Neutrophil (primary cell): Measurements from ENCODE around the gene IQSEC1.

Experiments
- H3K27ac ChIP-seq: fragments of 200-600 bp; sonication (generic); 2 replicates; pipeline ENCODE4 v1.5.1; 2016; ENCODE audit warnings: mild to moderate bottlenecking, moderate library complexity
- H3K27me3 ChIP-seq: fragments of 200-600 bp; sonication (generic); 2 replicates; pipeline ENCODE4 v1.6.0; 2016; ENCODE audit warnings: mild to moderate bottlenecking
- H3K36me3 ChIP-seq: fragments of 200-600 bp; sonication (generic); 2 replicates; pipeline ENCODE4 v1.5.1; 2017
- H3K4me1 ChIP-seq, 2 experiments: fragments of 200-600 bp in 1 of 2; sonication (generic) in 1 of 2; 1 replicate in 1 of 2; 2 replicates in 1 of 2; pipeline versions ENCODE4 v1.5.1 to v1.6.1; 2013 to 2016; ENCODE audit warnings: low read depth in 1 of 2, low read length in 1 of 2, mild to moderate bottlenecking in 1 of 2, moderate library complexity in 1 of 2; ENCODE audit not compliant: control insufficient read depth in 1 of 2, insufficient read depth in 1 of 2
- H3K4me3 ChIP-seq, 2 experiments: fragments of 200-600 bp in 1 of 2; sonication (generic) in 1 of 2; 1 replicate in 1 of 2; 2 replicates in 1 of 2; pipeline ENCODE4 v1.5.1; 2013 to 2016; ENCODE audit warnings: low read depth in 1 of 2, low read length in 1 of 2, mild to moderate bottlenecking in 1 of 2, moderate library complexity in 1 of 2
- H3K9me3 ChIP-seq: fragments of 200-600 bp; sonication (generic); 2 replicates; pipeline ENCODE4 v1.5.1; 2016
- CTCF ChIP-seq: fragments of 200-600 bp; sonication (generic); IDR thresholded peaks from 2 replicates; pipeline ENCODE4 v1.5.1; 2016; ENCODE audit warnings: antibody characterized with exemption

Gene IQSEC1

GRCh38 chr3:12935023-12935860, 138.0 kb downstream of the IQSEC1 start:
- no peaks in the 10 kb centered on the region for H3K4me1 ChIP-seq
- H3K9me3 ChIP-seq = no peaks in the 10 kb centered on the region
- H3K4me3 ChIP-seq = no peak overlapping the region
- no peak overlapping the region for H3K27ac ChIP-seq
- TF ChIP-seq CTCF = no peak
- peaks cover 100% of the 10 kb centered on the region for H3K36me3 ChIP-seq
- H3K27me3 ChIP-seq = no peaks in the 10 kb centered on the region

GRCh38 chr3:12934431-12934830, 138.8 kb downstream of the IQSEC1 start:
- Histone ChIP-seq H3K27ac (no peak overlapping the region), H3K36me3 (peaks cover 100% of the 10 kb centered on the region), H3K4me1 (no peaks in the 10 kb centered on the region), H3K4me3 (no peak overlapping the region), H3K9me3 (no peaks in the 10 kb centered on the region), H3K27me3 (no peaks in the 10 kb centered on the region)
- no peak for TF ChIP-seq CTCF

GRCh38 chr3:12933901-12934300, 139.3 kb downstream of the IQSEC1 start:
- no peak for TF ChIP-seq CTCF
- no peak overlapping the region for H3K4me3 ChIP-seq
- H3K27me3 ChIP-seq = no peaks in the 10 kb centered on the region
- no peaks in the 10 kb centered on the region for H3K9me3 ChIP-seq
- no peaks in the 10 kb centered on the region for H3K4me1 ChIP-seq
- H3K36me3 ChIP-seq = peaks cover 100% of the 10 kb centered on the region
- no peak overlapping the region for H3K27ac ChIP-seq

GRCh38 chr3:12932754-12933153, 140.5 kb downstream of the IQSEC1 start:
- H3K9me3 ChIP-seq = no peaks in the 10 kb centered on the region
- no peak overlapping the region for H3K4me3 ChIP-seq
- H3K36me3 ChIP-seq = peaks cover 100% of the 10 kb centered on the region
- H3K4me1 ChIP-seq = no peaks in the 10 kb centered on the region
- TF ChIP-seq CTCF = no peak
- no peaks in the 10 kb centered on the region for H3K27me3 ChIP-seq
- no peak overlapping the region for H3K27ac ChIP-seq

- no peaks in the 10 kb centered on the region for H3K4me1 ChIP-seq
- H3K4me3 ChIP-seq = no peak overlapping the region
- no peaks in the 10 kb centered on the region for H3K9me3 ChIP-seq
- H3K36me3 ChIP-seq = peaks cover 100% of the 10 kb centered on the region
- no peak overlapping the region for H3K27ac ChIP-seq
- no peak for TF ChIP-seq CTCF
- H3K27me3 ChIP-seq = no peaks in the 10 kb centered on the region
Observed at GRCh38 chr3:12932347-12932746, 140.9 kb downstream of the IQSEC1 start.
